NCI-H748 (cell line): ENCODE data around the gene FAM120A.

Experiments
- DNase-seq: peaks from one replicate; lab custom pipeline; 2025; ENCODE audit not compliant: unreplicated experiment; lab: John Stamatoyannopoulos, UW

The FAM120A gene

GRCh38 chr9:93591301-93592007 is 140.0 kb downstream of the FAM120A start:
- DNase-seq: no peak

- no peak for DNase-seq
Measured at GRCh38 chr9:93592008-93592642, 140.6 kb downstream of the FAM120A start.

GRCh38 chr9:93592643-93593021 is 141.1 kb downstream of the FAM120A start:
- peak; percentile 65 for DNase-seq

GRCh38 chr9:93593144-93593658 is 141.7 kb downstream of the FAM120A start:
- peak; percentile 34 for DNase-seq

- no peak for DNase-seq
Measured at GRCh38 chr9:93594041-93594756, 142.7 kb downstream of the FAM120A start.

- DNase-seq: no peak
Measured at GRCh38 chr9:93595461-93595860, 144.0 kb downstream of the FAM120A start.

GRCh38 chr9:93595861-93596365 is 144.4 kb downstream of the FAM120A start:
- DNase-seq: no peak

GRCh38 chr9:93596399-93596798 is 144.9 kb downstream of the FAM120A start:
- DNase-seq: no peak

GRCh38 chr9:93597142-93597706 is 145.7 kb downstream of the FAM120A start:
- no peak for DNase-seq

GRCh38 chr9:93597871-93598646 is 146.6 kb downstream of the FAM120A start:
- DNase-seq: no peak

- peak; percentile 88 for DNase-seq
Measured at GRCh38 chr9:93598647-93599241, 147.3 kb downstream of the FAM120A start.

GRCh38 chr9:93599571-93600403 is 148.3 kb downstream of the FAM120A start:
- peak; percentile 64 for DNase-seq

- DNase-seq: peak; percentile 96
Measured at GRCh38 chr9:93600504-93600903, 149.0 kb downstream of the FAM120A start.

- DNase-seq: no peak
Measured at GRCh38 chr9:93601063-93601462, 149.6 kb downstream of the FAM120A start.

- DNase-seq: no peak
Measured at GRCh38 chr9:93601666-93602065, 150.2 kb downstream of the FAM120A start.

GRCh38 chr9:93603011-93603410 is 151.5 kb downstream of the FAM120A start:
- DNase-seq: no peak

GRCh38 chr9:93603906-93604326 is 152.4 kb downstream of the FAM120A start:
- DNase-seq: no peak

- DNase-seq: no peak
Measured at GRCh38 chr9:93606187-93606586, 154.7 kb downstream of the FAM120A start.

GRCh38 chr9:93610206-93610605 is 158.7 kb downstream of the FAM120A start:
- DNase-seq: no peak
